GM19043 (cell line): ENCODE data around the gene ERVMER34-1.

Source experiments
- ATAC-seq: cut with Tn5 transposase; IDR thresholded peaks from one replicate; pipeline ENCODE4 v1.9.1; 2021; ENCODE audit warnings: low read depth; ENCODE audit not compliant: unreplicated experiment

The ERVMER34-1 gene

DNA sequence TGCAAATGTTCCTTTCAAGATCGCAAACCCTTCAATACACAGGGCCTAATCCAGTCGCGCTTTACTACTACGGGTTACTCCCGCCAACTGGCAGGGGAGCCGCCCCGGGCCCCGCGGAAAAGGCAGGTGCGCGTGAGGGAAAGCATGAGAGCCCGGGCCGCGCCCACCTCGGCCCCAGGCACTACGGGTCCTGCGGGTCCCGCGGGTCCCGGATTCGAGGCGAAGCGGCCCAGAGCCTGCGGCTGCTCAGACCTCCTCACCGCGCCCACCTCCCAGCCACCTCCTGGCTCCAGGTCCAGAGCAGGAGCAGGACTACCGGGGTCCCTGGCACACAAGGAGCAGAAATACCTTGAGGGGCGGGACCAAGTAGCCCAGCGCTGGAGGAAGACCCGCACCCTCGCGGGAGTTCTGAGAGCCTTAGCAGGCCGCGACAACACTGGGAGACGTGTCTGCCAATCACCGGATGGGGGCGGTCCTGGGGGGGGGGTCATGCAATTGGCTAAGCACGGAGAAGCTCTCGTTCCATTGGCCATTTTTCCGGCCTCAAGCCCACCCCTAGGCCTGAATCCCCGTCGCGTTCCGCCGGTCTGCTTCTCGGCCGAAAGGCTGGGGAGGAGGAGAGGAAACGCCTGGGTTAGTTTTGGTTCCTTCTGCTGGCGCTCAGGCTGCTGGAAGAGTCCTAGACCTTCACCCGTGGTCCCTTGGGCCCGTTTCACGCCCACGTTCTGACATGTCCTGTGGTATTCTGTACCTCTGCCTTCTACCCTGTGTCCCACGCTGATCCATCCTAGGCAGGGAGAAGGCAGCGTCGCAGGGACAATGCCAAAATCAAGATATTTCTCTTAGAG lies 29.0 kb downstream of the ERVMER34-1 start:
- ATAC-seq, result peak; percentile 93

DNA sequence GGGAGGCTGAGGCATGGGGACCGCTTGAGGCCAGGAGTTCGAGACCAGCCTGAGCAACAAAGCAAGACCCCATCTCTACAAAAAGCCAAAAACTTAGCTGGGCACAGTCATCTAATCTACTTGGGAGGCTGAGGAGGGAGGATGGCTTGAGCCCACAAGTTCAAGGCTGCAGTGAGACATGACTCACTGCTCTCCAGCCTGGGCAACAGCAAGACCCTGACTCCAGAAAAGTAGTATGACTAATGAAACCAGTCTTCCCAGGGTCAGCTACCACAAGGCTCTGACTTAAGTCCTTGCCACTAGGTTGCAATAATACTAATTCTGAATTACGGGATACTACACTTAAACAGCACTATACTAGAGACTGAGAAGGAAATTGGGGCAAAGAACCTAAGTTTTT lies 33.1 kb downstream of the ERVMER34-1 start:
- no peak for ATAC-seq

DNA sequence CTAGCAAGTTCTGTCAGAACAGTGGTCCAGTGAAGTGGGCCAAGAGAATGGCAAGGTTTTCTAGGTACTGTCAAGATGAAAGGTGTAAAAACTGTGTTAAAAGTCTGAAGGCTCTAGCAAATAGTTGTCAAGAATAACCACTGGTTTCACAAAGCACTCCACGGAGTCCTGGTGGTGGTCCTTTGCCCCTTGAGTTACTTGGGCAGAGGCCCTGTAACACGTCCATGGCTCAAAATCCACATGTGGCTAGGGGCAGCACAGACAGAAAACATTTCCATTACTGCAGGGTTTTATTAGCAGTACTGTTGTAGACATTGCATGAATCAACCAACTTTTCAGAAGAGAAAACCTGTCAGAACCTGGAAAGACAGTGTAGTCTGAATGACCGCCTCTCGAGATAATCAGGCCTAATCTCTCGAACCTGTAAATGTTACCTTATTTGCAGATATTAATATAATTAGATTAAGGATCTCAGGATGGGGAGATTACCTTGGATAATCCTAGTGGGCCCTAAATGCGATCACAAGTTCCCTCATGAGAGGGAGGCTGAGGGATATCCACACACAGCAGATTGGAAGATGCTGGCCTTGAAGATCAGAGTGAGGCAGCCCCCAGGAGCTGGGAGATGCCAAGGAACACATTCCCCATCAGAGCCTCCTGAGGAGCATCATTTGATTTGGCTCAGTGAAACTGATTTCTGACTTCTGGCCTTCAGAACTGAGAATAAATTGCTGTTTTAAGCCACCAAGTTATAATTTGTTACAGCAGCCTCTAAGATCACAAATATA lies 34.7 kb downstream of the ERVMER34-1 start:
- ATAC-seq, result no peak

DNA sequence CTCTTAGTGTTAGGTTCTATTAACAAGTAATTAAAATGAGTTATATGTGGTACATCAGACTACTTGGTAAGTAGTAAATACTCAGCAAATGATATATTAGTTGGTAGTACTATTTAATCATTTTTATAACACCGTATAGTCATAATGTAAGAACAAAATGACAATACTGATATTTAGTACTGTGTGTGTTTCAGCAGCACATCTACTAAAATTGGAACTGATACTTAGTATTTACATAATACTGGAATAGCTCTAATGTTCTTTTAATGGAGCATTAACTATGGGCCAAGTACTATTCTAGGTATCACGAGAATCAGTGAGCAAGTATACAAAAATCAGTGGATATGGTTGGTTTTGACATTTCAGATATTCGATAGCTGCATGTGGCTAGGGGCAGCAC lies 35.3 kb downstream of the ERVMER34-1 start:
- ATAC-seq, result no peak

GRCh38 chr4:52715255-52715897 lies 35.8 kb downstream of the ERVMER34-1 start:
- ATAC-seq, result no peak

DNA sequence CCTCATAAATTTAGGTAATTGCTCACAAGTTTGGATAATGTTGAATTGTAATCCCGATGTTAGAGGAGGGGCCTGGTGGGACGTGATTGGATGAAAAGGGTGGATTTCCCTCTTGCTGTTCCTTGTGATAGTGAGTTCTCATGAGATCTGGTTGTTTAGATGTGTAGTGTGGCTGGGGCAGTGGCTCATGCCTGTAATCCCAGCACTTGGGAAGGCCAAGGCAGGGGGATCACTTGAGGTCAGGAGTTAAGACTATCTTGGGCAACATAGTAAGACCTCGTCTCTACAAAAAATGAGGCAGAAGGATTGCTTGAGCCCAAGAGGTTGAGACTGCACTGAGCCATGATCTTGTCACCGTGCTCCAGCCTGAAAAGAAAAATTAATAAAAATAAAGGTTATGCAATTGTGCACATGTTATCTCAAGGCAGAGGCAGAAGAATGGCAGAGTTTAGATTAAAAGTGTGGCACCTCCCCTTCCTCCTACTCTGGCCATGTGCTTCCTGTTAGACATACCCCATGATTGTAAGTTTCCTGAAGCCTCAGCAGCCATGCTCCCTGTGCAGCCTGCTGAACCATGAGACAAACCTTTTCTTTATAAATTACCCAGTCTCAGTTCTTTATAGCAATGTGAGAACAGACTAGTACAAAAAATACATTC lies 36.5 kb downstream of the ERVMER34-1 start:
- no peak for ATAC-seq

- no peak for ATAC-seq
These were observed 37.7 kb downstream of the ERVMER34-1 start for GRCh38 chr4:52713456-52713937.

DNA sequence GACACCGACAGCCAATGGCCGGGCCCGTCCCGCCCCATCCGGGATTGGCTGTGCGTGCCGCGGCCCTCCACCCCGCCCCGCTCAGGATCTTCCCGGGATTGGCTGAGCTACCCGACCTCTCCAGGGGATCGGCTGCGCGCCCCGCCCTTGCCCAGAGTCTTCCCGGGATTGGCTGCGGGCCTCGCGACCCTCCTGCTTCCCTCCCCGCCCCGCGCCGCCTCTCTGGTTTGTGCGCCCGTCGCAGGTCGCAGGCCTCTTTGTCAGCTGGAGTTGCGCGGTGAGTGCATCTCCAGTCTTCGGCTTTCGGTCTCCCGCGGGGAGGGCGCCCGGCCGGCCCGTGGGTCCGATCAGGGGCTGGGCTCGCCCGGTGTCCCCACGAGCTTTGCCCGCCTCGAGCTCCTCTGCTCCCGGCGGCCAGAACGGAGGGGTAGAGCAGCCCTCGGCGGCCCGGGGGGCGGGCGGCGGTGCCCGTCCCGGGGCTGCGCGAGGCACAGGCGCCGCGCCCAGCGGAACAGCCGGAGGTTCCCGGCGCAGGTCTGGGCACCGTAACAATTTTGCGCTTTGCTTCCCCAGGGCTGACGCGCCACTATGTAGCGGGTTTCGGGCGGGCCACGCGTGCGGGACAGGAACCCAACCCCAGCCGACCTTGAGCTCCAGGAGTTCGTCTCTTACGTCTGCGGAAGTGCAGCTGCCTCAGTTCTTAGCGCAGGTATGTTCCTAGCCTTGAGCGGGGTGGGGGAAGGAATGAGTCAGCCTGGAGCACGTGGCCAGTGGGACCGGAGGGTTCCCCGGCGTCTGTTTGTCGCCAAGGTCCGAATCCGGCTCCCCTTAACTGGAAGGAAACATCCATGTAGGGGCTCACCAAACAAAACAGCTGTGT lies 38.7 kb downstream of the ERVMER34-1 start:
- peak; percentile 90 for ATAC-seq

GRCh38 chr4:52711834-52712250 lies 39.4 kb downstream of the ERVMER34-1 start:
- ATAC-seq, result peak; percentile 3

DNA sequence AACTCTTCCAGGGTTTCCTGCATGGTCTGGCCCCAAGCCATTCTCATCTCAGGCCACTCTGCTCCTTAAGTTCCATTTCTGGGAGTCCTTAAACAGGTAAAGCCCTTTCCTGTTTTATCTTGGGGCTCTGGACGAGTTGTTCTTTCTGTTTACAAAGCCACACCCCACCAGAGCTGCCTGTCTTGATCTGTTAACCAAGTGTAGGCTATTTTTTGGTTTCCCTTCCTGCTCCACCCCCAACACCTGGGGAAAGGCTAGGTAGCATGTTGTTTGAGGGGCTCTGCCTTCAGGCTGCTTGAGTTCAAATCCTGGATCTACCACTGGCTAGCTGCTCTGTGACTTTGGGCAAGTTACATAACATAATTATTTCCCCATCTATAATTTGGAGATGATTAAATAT lies 40.0 kb downstream of the ERVMER34-1 start:
- no peak for ATAC-seq

DNA sequence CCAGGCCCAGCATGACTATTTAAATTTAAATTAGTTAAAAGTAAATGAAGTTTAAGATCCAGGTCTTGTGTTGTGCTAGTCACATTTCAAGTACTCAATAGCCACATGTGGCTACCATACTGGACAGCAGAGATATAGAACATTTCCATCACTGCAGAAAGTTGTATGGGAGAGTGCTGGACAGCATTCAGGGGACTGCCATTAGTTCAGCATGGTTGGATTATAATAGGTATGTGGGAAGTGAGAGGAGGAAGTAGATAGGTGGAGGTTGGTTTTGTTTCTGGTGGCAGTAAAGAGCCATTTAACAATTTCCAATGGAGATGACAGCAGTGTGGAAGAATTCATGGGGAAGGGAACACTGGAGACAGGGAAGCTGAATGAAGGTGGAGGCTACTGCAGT lies 42.1 kb downstream of the ERVMER34-1 start:
- ATAC-seq, result no peak

GRCh38 chr4:52704661-52705060 lies 46.6 kb downstream of the ERVMER34-1 start:
- ATAC-seq, result no peak

DNA sequence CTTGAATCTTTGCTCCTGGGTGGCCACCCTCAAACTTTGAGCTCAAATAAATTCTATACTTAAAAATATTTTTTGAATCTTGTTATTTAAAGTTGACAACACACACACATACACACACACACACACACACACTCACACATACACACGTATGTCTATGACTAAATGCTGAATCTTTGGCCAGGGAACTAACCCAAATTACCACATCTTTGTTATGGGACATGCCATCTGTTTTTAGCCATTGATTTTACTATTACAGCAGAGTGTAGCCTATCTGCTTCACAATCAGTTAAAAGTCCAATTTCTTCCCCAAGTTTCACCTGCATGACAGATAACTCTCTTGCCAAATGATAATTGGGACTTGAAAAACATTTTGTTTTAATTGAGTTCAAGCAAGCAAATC lies 47.1 kb downstream of the ERVMER34-1 start:
- ATAC-seq, result no peak

DNA sequence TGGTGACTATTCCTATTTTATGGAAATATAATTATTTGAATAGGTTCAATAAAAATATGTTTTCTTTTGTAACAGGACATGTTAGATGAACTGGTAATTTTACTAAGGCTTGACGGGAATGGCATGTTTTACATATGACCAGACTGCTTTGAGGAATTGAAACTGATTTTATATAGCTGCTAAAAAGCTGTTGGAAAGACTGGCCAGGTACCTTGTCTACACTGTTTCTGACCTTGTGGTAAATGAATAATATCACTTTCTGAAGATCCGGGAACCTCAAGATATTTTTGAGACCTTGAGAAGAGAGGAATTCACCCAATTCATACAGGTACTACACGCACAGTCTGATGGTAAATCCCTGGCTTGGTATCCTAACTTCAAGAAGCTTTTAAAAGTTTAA lies 50.0 kb downstream of the ERVMER34-1 start:
- ATAC-seq, result peak; percentile 96

GRCh38 chr4:52694936-52695335 lies 56.3 kb downstream of the ERVMER34-1 start:
- no peak for ATAC-seq

DNA sequence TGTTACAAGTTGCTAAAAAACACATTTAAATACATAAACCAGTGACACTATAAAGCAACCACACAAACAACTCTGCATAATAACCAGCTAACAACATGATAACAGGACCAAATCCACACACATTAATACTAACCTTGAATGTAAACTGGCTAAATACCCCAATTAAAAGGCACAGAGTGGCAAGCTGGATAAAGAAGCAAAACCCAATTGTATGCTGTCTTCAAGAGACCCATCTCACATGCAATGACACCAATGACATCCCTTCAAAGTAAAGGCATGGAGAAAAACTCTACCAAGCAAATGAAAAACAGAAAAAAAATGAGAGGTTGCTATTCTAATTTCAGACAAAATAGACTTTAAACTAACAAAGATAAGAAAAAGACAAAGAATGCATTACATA lies 57.7 kb downstream of the ERVMER34-1 start:
- no peak for ATAC-seq
